Endothelial cell of umbilical vein (primary cell): Measurements from ENCODE around the gene CTDSPL. TPM values are rescaled to one million over a fixed set of nuclear protein-coding genes. Genes with fewer than 3 reads are reported as not detected.

Experiments used
- BruUV-seq: library from RNA; stranded (reverse); fragments of 400-500 nt; replicated peaks from 2 replicates; lab custom pipeline; 2021; lab: Mats Ljungman, UMichigan
- CTCF ChIA-PET: fragments of 300-600, 350-600 bp; sonication (Branson Sonifier 250); formaldehyde crosslinking; loops from one replicate; lab custom pipeline; 2021; ENCODE audit warnings: antibody characterized with exemption, inconsistent platforms; lab: Charles Lee
- POLR2A ChIA-PET: fragments of 300-600, 350-600 bp; sonication (Branson Sonifier 250); formaldehyde crosslinking; loops from one replicate; lab custom pipeline; 2021; ENCODE audit warnings: antibody characterized with exemption, inconsistent platforms; lab: Charles Lee
- DNase-seq: peaks from one replicate; pipeline ENCODE4 v3.0.0-alpha.2; 2011; ENCODE audit warnings: low read depth, low spot score
- FAIRE-seq: peaks from 2 replicates; lab custom pipeline; 2011; peaks lifted over from hg19 to GRCh38; lab: Jason Lieb, UNC
- H2AFZ ChIP-seq: 2 replicates; pipeline ENCODE4 v1.6.0; 2012; ENCODE audit warnings: low read depth, low read length, control low read depth, inconsistent platforms
- H3K27ac ChIP-seq: 2 replicates; pipeline ENCODE4 v1.5.1; 2011; ENCODE audit warnings: low read depth, mild to moderate bottlenecking, control low read depth, low read length, moderate library complexity; ENCODE audit not compliant: insufficient read depth
- H3K27me3 ChIP-seq, 2 experiments: 2 replicates each; pipeline versions ENCODE4 v1.6.0 to v1.6.1; 2011; ENCODE audit warnings: low read length in 2 of 2, mixed read lengths in 1 of 2; ENCODE audit not compliant: control insufficient read depth in 2 of 2, insufficient read depth in 2 of 2
- H3K36me3 ChIP-seq, 2 experiments: 2 replicates in 1 of 2; 3 replicates in 1 of 2; pipeline ENCODE4 v1.5.1; 2011; ENCODE audit warnings: low read length in 2 of 2, mild to moderate bottlenecking in 1 of 2, moderate library complexity in 1 of 2; ENCODE audit not compliant: control insufficient read depth in 2 of 2, insufficient read depth in 2 of 2; ENCODE audit errors: extremely low read depth in 1 of 2
- H3K4me1 ChIP-seq: 3 replicates; pipeline ENCODE4 v1.5.1; 2011; ENCODE audit warnings: mild to moderate bottlenecking, low read length; ENCODE audit not compliant: control insufficient read depth, insufficient read depth; ENCODE audit errors: extremely low read depth
- H3K4me2 ChIP-seq: 2 replicates; pipeline ENCODE4 v1.6.1; 2011; ENCODE audit warnings: low read length, control low read depth, mixed read lengths; ENCODE audit not compliant: insufficient read depth
- H3K4me3 ChIP-seq, 3 experiments: fragments of 200-600 bp in 1 of 3; sonication (generic), shearing (Covaris generic) in 1 of 3; replicated peaks in 1 of 3; 2 replicates each; pipeline ENCODE4 v1.5.1; 2011 to 2016; ENCODE audit warnings: control low read depth in 3 of 3, low read length in 3 of 3, mild to moderate bottlenecking in 2 of 3, inconsistent platforms in 1 of 3, low read depth in 1 of 3, moderate library complexity in 1 of 3; ENCODE audit not compliant: insufficient read depth in 1 of 3
- H3K79me2 ChIP-seq: 2 replicates; pipeline ENCODE4 v1.6.0; 2012; ENCODE audit warnings: low read length, inconsistent platforms; ENCODE audit not compliant: control insufficient read depth, insufficient read depth
- H3K9ac ChIP-seq: replicated peaks from 2 replicates; pipeline ENCODE3; 2011; ENCODE audit warnings: low read length, control low read depth; ENCODE audit not compliant: insufficient read depth; ENCODE audit errors: extremely low read depth
- H3K9me1 ChIP-seq: replicated peaks from 3 replicates; pipeline ENCODE4 v1.6.0; 2011; ENCODE audit warnings: mild to moderate bottlenecking, low read length; ENCODE audit not compliant: control insufficient read depth, insufficient read depth; ENCODE audit errors: extremely low read depth
- H3K9me3 ChIP-seq: replicated peaks from 2 replicates; pipeline ENCODE4 v1.5.1; 2012; ENCODE audit warnings: low read length, inconsistent platforms; ENCODE audit not compliant: control insufficient read depth, insufficient read depth
- H4K20me1 ChIP-seq: replicated peaks from 2 replicates; pipeline ENCODE3; 2011; ENCODE audit warnings: mild to moderate bottlenecking, low read length; ENCODE audit not compliant: control insufficient read depth, insufficient read depth; ENCODE audit errors: extremely low read depth
- EZH2 ChIP-seq: IDR thresholded peaks from 2 replicates; pipeline ENCODE4 v1.6.1; 2012; ENCODE audit warnings: borderline replicate concordance, low read depth, mild to moderate bottlenecking, moderate library complexity, low read length, inconsistent platforms; ENCODE audit not compliant: severe bottlenecking
- FOS ChIP-seq: IDR thresholded peaks from 2 replicates; pipeline ENCODE4 v1.6.1; 2011; ENCODE audit warnings: mild to moderate bottlenecking, low read length, moderate library complexity, borderline replicate concordance; ENCODE audit not compliant: insufficient read depth
- GATA2 ChIP-seq: IDR thresholded peaks from 2 replicates; pipeline ENCODE4 v1.7.0; 2011; ENCODE audit warnings: low read depth, mild to moderate bottlenecking, moderate library complexity, mixed read lengths, low read length; ENCODE audit not compliant: insufficient read length, insufficient read depth
- JUN ChIP-seq: IDR thresholded peaks from 2 replicates; pipeline ENCODE4 v1.6.1; 2011; ENCODE audit warnings: borderline replicate concordance, low read depth; ENCODE audit not compliant: insufficient read length, insufficient read depth
- MYC ChIP-seq: IDR thresholded peaks from one replicate; pipeline ENCODE4 v1.6.1; 2011; ENCODE audit warnings: mild to moderate bottlenecking, low read depth, low read length
- POLR2A ChIP-seq: IDR thresholded peaks from 2 replicates; pipeline ENCODE4 v1.6.1; 2012; ENCODE audit warnings: low read depth, mild to moderate bottlenecking, control low read depth, low read length
- POLR2AphosphoS5 ChIP-seq: IDR thresholded peaks from 2 replicates; pipeline ENCODE4 v1.6.1; 2012; ENCODE audit warnings: low read depth, mild to moderate bottlenecking, control low read depth, low read length, moderate library complexity; ENCODE audit not compliant: insufficient read depth
- dilution Hi-C: fragments of 300-500 bp; cut with MboI; formaldehyde crosslinking; loops from one replicate; pipeline ENCODE4 v1.15.0; 2019; ENCODE audit warnings: low sequenced_read_pairs; ENCODE audit not compliant: extremely low pct_ligation_motif_present
- intact Hi-C: fragments of 100-400 bp; cut with micrococcal nuclease; formaldehyde crosslinking; loops from one replicate; pipeline ENCODE4 v1.10.0; 2022
- polyA plus RNA-seq, 4 experiments: library from polyadenylated mRNA; depleted of rRNA in 3 of 4; stranded (reverse) in 3 of 4; unstranded in 1 of 4; fragments of >200 nt; gene quantifications; 2 replicates each; pipeline versions ENCODE4 v1.2.1 to v1.2.3, GENCODE V29; 2011 to 2012; ENCODE audit warnings: missing spikeins in 1 of 4
- total RNA-seq: library from RNA; stranded (reverse); gene quantifications from 2 replicates; pipeline ENCODE4 v1.2.3, GENCODE V29; 2021
- TF ChIP-seq, protein P1 (sequence below), 2 donors: IDR thresholded peaks; 1 replicate in 1 of 2; 2 replicates in 1 of 2; pipeline ENCODE4 v1.5.1; 2011; ENCODE audit warnings: low read length in 2 of 2, mild to moderate bottlenecking in 2 of 2, moderate library complexity in 2 of 2, control low read depth in 1 of 2, inconsistent platforms in 1 of 2, low read depth in 1 of 2; ENCODE audit not compliant: insufficient read depth in 1 of 2; ENCODE audit errors: extremely low read depth in 1 of 2
- TF ChIP-seq, protein P2 (sequence below): IDR thresholded peaks from 2 replicates; pipeline ENCODE4 v1.6.1; 2011; ENCODE audit not compliant: insufficient read depth, insufficient read length

CTDSPL gene
- total and polyA plus RNA-seq, 2 donors (not counting 3 experiments of a cell fraction or from before 2014, with no cell fraction given), result 30.1 to 43.2 TPM

DNA sequence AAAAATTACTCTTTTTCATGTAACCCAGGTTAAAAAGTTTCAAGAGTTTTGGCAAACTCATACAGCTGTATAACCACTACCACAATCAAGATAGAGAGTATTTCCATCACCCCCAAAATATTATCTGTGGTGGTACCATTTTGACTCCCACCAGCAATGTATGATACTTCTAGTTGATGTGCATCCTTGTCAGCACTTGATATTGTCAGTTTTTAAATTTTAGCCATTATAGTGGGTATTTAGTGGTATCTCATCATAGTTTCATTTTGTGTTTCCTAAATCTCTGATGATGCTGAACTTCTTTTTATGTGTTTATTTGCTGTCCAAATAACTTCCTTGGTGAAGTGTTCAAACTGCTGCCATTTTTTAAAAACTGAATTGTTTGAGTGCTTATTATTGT is 14.6 kb downstream of the CTDSPL start:
- Histone ChIP-seq H3K9ac (no peak overlapping the region), H3K27me3 (no peaks in the 10 kb centered on the region), H3K9me3 (no peaks in the 10 kb centered on the region), H3K9me1 (no peaks in the 10 kb centered on the region), H3K27ac (no peak overlapping the region), H3K4me3 (no peak overlapping the region), H3K79me2 (peaks cover 8% of the 10 kb centered on the region), H3K4me1 (no peaks in the 10 kb centered on the region), H3K36me3 (no peaks in the 10 kb centered on the region), H4K20me1 (peaks cover 2% of the 10 kb centered on the region), H2AFZ (no peak overlapping the region), H3K4me2 (no peak overlapping the region)
- intact Hi-C loops (no loop called here), dilution Hi-C loops (no loop called here)
- BruUV-seq, result no TSS peak
- ChIA-PET CTCF (no interaction called here), POLR2A (no interaction called here)
- no peak for TF ChIP-seq GATA2
- no peak for TF ChIP-seq POLR2AphosphoS5
- TF ChIP-seq, protein P1, sequence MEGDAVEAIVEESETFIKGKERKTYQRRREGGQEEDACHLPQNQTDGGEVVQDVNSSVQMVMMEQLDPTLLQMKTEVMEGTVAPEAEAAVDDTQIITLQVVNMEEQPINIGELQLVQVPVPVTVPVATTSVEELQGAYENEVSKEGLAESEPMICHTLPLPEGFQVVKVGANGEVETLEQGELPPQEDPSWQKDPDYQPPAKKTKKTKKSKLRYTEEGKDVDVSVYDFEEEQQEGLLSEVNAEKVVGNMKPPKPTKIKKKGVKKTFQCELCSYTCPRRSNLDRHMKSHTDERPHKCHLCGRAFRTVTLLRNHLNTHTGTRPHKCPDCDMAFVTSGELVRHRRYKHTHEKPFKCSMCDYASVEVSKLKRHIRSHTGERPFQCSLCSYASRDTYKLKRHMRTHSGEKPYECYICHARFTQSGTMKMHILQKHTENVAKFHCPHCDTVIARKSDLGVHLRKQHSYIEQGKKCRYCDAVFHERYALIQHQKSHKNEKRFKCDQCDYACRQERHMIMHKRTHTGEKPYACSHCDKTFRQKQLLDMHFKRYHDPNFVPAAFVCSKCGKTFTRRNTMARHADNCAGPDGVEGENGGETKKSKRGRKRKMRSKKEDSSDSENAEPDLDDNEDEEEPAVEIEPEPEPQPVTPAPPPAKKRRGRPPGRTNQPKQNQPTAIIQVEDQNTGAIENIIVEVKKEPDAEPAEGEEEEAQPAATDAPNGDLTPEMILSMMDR (IDR thresholded peaks at IDR 0.05; ENCODE audit: extremely low read depth in 1 of 2, insufficient read depth in 1 of 2, low read depth in 1 of 2, low read length in 2 of 2), result no peak
- TF ChIP-seq JUN, result no peak
- no peak for TF ChIP-seq POLR2A
- no peak for TF ChIP-seq MYC
- TF ChIP-seq, protein P2, sequence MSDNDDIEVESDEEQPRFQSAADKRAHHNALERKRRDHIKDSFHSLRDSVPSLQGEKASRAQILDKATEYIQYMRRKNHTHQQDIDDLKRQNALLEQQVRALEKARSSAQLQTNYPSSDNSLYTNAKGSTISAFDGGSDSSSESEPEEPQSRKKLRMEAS, result no peak
- no peak for TF ChIP-seq FOS
- no peak for TF ChIP-seq EZH2
- FAIRE-seq (no peak), DNase-seq (no peak)
